ENCODE results near the gene COX6B2.

DNA sequence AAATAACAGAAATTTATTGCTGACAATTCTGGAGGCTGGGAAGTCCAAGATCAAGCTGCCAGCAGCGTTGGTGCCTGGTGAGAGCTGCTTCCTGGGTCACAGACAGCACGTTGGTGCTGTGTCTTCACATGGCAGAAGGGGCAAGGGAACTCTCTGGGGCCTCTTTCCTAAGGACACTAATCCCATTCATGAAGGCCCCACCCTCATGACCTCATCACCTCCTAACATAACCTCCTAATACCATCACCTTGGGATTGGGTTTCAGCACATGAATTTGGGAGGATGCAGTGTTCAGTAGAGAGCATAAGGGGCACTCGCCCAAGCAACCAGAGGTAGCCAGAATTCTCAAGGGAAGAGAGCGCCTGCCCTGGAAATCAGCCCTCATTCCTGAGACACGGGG is 45.1 kb downstream of the COX6B2 start:
- no peak for TF ChIP-seq ZNF274 (IDR thresholded peaks at IDR 0.05; ENCODE audit: low read depth, low read length)
- TF ChIP-seq YY1 (IDR thresholded peaks at IDR 0.05; ENCODE audit: insufficient read depth, insufficient read length), result no peak
- no peak for TF ChIP-seq SUZ12 (IDR thresholded peaks at IDR 0.05; ENCODE audit: extremely low read depth, insufficient read depth, insufficient read length)

All from NT2/D1 (cell line).